Caco-2 (cell line): ENCODE results near the gene SRGAP3. TPM values are rescaled to one million over a fixed set of nuclear protein-coding genes. Genes with fewer than 3 reads are reported as not detected.
"Not testable (repeated sequence)": the region's sequence is repeated elsewhere in the genome, so short reads cannot be mapped to it uniquely, and the experiment has no call there.

Experiments used
- BruUV-seq: library from RNA; stranded (reverse); fragments of 400-500 nt; replicated peaks from 2 replicates; lab custom pipeline; 2021; lab: Mats Ljungman, UMichigan
- CTCF ChIA-PET: fragments of 300-600 bp; sonication (Branson Sonifier 250); formaldehyde crosslinking; loops from one replicate; lab custom pipeline; 2022; ENCODE audit warnings: antibody characterized with exemption; lab: Charles Lee
- POLR2A ChIA-PET: fragments of 300-600 bp; sonication (Branson Sonifier 250); formaldehyde crosslinking; loops from one replicate; lab custom pipeline; 2022; ENCODE audit warnings: antibody characterized with exemption; lab: Charles Lee
- DNase-seq, 2 experiments: peaks; one replicate each; pipeline versions ENCODE4 v3.0.0 to v3.0.0-alpha.2; 2020 to 2022
- H3K27me3 ChIP-seq: replicated peaks from 2 replicates; pipeline ENCODE4 v1.6.0; 2011; ENCODE audit warnings: low read length; ENCODE audit not compliant: control insufficient read depth, insufficient read depth
- H3K36me3 ChIP-seq: 2 replicates; pipeline ENCODE4 v1.5.1; 2011; ENCODE audit warnings: low read length; ENCODE audit not compliant: control insufficient read depth, insufficient read depth
- H3K4me1 ChIP-seq: fragments of 250-450 bp; sonication (Bioruptor Pico); 2 replicates; pipeline ENCODE4 v1.5.1; 2020; ENCODE audit warnings: mild to moderate bottlenecking
- H3K4me3 ChIP-seq: 2 replicates; pipeline ENCODE4 v1.5.1; 2011; ENCODE audit warnings: low read depth, mild to moderate bottlenecking, control low read depth, low read length
- H3K9me3 ChIP-seq: fragments of 250-450 bp; sonication (Bioruptor Pico); 2 replicates; pipeline ENCODE4 v1.5.1; 2020; ENCODE audit warnings: mild to moderate bottlenecking, moderate library complexity
- H3K27ac Mint-ChIP-seq: one replicate; pipeline ENCODE4 v1.8.0; 2022; ENCODE audit warnings: mixed read lengths; ENCODE audit not compliant: unreplicated experiment
- H3K27me3 Mint-ChIP-seq: one replicate; pipeline ENCODE4 v1.8.0; 2022; ENCODE audit warnings: mixed read lengths; ENCODE audit not compliant: insufficient read depth, unreplicated experiment
- H3K36me3 Mint-ChIP-seq: one replicate; pipeline ENCODE4 v1.8.0; 2022; ENCODE audit warnings: mild to moderate bottlenecking, mixed read lengths; ENCODE audit not compliant: insufficient read depth, unreplicated experiment
- H3K4me1 Mint-ChIP-seq: one replicate; pipeline ENCODE4 v1.8.0; 2022; ENCODE audit warnings: low read depth, mixed read lengths; ENCODE audit not compliant: unreplicated experiment
- H3K4me3 Mint-ChIP-seq: one replicate; pipeline ENCODE4 v1.8.0; 2022; ENCODE audit warnings: mild to moderate bottlenecking, moderate library complexity, mixed read lengths; ENCODE audit not compliant: unreplicated experiment
- H3K9me3 Mint-ChIP-seq: one replicate; pipeline ENCODE4 v1.8.0; 2022; ENCODE audit warnings: mixed read lengths; ENCODE audit not compliant: unreplicated experiment
- intact Hi-C: fragments of 100-400 bp; cut with micrococcal nuclease; formaldehyde crosslinking; loops from one replicate; pipeline ENCODE4 v1.10.0; 2022; ENCODE audit not compliant: unreplicated experiment
- total RNA-seq: library from RNA; stranded (reverse); gene quantifications from 2 replicates; pipeline ENCODE4 v1.2.3, GENCODE V29; 2022
- TF ChIP-seq, protein P1 (sequence below), 2 experiments: fragments of 200-600 bp in 1 of 2; IDR thresholded peaks; 1 replicate in 1 of 2; 2 replicates in 1 of 2; pipeline versions ENCODE4 v1.5.1 to v1.8.0; 2011 to 2022; ENCODE audit warnings: antibody characterized with exemption in 1 of 2, control low read depth in 1 of 2, inconsistent platforms in 1 of 2, low read depth in 1 of 2, low read length in 1 of 2, mild to moderate bottlenecking in 1 of 2, moderate library complexity in 1 of 2; ENCODE audit not compliant: insufficient read depth in 1 of 2, severe bottlenecking in 1 of 2, unreplicated experiment in 1 of 2

Gene SRGAP3
- total RNA-seq, 1 experiment from 2014 or later: 1.3 TPM

DNA sequence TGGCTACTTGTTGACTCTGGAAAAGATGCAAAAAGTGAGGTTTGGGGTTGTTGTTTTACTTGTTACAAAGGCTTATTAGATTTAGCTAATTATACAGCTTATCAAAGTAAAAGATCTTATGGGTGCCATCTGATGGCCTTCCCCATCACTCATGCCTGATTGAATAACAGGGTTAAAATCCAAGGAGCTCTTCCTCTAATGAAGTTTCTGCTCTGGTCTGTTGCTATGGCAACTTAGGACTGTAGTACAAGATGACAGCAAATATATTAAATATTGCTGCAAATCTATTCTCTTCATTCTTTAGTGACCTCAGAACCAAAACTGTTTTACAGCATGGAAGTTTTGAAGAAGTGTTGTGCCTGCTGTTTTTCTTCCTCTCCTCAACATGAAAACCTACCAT lies 45.6 kb upstream of the SRGAP3 start:
- H3K27ac Mint-ChIP-seq: no peak overlapping the region
- intact Hi-C loops: no loop called here
- no peak overlapping the region for H3K4me3 Mint-ChIP-seq
- BruUV-seq: no TSS peak
- ChIA-PET CTCF (interaction anchor here (0.6 kb wide), 1 partner anchor 307 kb away, joined by 4 read pairs; no protein-coding TSS in a partner anchor), POLR2A (no interaction called here)
- Histone ChIP-seq H3K4me3 (no peak overlapping the region), H3K36me3 (no peaks in the 10 kb centered on the region), H3K27me3 (no peaks in the 10 kb centered on the region), H3K4me1 (no peaks in the 10 kb centered on the region), H3K9me3 (no peaks in the 10 kb centered on the region)
- no peaks in the 10 kb centered on the region for H3K36me3 Mint-ChIP-seq
- peaks cover 4% of the 10 kb centered on the region for H3K9me3 Mint-ChIP-seq
- H3K4me1 Mint-ChIP-seq: no peaks in the 10 kb centered on the region
- peaks cover 10% of the 10 kb centered on the region for H3K27me3 Mint-ChIP-seq
- DNase-seq: no peak
- TF ChIP-seq, protein P1, sequence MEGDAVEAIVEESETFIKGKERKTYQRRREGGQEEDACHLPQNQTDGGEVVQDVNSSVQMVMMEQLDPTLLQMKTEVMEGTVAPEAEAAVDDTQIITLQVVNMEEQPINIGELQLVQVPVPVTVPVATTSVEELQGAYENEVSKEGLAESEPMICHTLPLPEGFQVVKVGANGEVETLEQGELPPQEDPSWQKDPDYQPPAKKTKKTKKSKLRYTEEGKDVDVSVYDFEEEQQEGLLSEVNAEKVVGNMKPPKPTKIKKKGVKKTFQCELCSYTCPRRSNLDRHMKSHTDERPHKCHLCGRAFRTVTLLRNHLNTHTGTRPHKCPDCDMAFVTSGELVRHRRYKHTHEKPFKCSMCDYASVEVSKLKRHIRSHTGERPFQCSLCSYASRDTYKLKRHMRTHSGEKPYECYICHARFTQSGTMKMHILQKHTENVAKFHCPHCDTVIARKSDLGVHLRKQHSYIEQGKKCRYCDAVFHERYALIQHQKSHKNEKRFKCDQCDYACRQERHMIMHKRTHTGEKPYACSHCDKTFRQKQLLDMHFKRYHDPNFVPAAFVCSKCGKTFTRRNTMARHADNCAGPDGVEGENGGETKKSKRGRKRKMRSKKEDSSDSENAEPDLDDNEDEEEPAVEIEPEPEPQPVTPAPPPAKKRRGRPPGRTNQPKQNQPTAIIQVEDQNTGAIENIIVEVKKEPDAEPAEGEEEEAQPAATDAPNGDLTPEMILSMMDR (IDR thresholded peaks at IDR 0.05; ENCODE audit: insufficient read depth in 1 of 2, low read depth in 1 of 2, low read length in 1 of 2, severe bottlenecking in 1 of 2, unreplicated experiment in 1 of 2): no peak

DNA sequence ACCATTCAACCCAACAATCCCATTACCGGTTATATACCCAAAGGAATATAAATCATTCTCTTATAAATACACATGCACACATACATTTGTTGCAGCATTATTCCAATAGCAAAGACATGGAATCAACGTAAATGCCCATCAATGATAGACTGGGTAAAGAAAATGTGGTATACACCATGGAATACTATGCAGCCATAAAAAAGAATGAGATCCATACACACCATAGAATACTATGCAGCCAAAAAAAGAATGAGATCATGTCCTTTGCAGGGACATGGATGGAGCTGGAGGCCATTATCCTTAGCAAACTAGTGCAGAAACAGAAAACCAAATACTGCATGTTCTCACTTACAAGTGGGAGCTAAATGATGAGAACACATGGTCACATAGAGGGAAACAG lies 44.5 kb upstream of the SRGAP3 start:
- H3K4me3 ChIP-seq, H3K27me3 Mint-ChIP-seq, H3K4me1 Mint-ChIP-seq, H3K27me3 ChIP-seq, BruUV-seq, POLR2A ChIA-PET, H3K27ac Mint-ChIP-seq, DNase-seq, CTCF ChIA-PET, intact Hi-C loops, H3K9me3 ChIP-seq, H3K4me3 Mint-ChIP-seq, H3K9me3 Mint-ChIP-seq, H3K36me3 Mint-ChIP-seq, H3K4me1 ChIP-seq, H3K36me3 ChIP-seq: not testable (repeated sequence)

DNA sequence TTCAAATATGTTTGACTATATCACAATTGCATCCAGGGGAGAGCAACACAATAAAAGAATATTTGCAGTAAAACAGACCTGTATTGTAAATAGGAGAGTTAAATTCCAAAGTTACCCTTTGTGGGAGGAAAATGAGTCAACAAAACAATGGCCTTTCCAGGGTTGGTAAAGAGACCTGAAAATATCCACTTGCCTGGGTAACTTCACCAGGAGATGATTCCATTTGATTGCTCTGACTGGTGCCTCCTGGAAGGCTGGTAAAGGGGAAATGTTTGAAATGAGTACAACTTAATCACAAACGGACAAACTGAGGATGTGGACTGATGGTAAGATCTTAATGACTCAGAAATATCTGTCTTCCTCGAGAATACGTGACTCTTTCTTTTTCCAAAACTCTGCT lies 43.6 kb upstream of the SRGAP3 start:
- intact Hi-C loops: no loop called here
- H3K27ac Mint-ChIP-seq: no peak overlapping the region
- no peaks in the 10 kb centered on the region for H3K4me1 ChIP-seq
- H3K36me3 ChIP-seq: no peaks in the 10 kb centered on the region
- no peaks in the 10 kb centered on the region for H3K27me3 ChIP-seq
- TF ChIP-seq, protein P1 (IDR thresholded peaks at IDR 0.05; ENCODE audit: insufficient read depth in 1 of 2, low read depth in 1 of 2, low read length in 1 of 2, severe bottlenecking in 1 of 2, unreplicated experiment in 1 of 2): no peak
- no peak overlapping the region for H3K4me3 Mint-ChIP-seq
- POLR2A ChIA-PET: no interaction called here
- DNase-seq: no peak
- no peaks in the 10 kb centered on the region for H3K9me3 ChIP-seq
- H3K4me1 Mint-ChIP-seq: no peaks in the 10 kb centered on the region
- CTCF ChIA-PET: no interaction called here
- H3K27me3 Mint-ChIP-seq: peaks cover 10% of the 10 kb centered on the region
- no peak overlapping the region for H3K4me3 ChIP-seq
- no peaks in the 10 kb centered on the region for H3K9me3 Mint-ChIP-seq
- H3K36me3 Mint-ChIP-seq: no peaks in the 10 kb centered on the region
- no TSS peak for BruUV-seq

DNA sequence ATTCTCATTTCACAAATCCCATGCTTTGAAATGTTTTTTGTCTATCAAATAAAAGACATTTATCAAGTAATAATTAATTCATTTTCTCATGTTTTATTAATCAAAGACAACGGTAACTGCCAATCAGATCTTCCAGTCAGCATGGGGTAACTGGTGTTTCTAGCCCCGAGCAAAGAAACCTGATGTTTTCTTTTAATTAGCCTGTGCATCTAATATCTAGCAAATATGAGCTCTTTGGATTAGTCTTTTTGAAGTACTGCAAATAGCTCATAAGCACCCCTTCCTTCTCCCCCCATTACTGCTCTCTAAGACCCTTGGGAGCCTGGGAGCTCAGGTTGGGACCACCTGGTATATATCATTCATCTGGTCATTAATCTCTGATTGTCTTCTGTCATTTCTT lies 43.1 kb upstream of the SRGAP3 start:
- Mint-ChIP-seq H3K4me1 (no peaks in the 10 kb centered on the region), H3K27me3 (peaks cover 10% of the 10 kb centered on the region), H3K9me3 (no peaks in the 10 kb centered on the region), H3K4me3 (no peak overlapping the region), H3K36me3 (no peaks in the 10 kb centered on the region), H3K27ac (no peak overlapping the region)
- ChIA-PET POLR2A (no interaction called here), CTCF (no interaction called here)
- Histone ChIP-seq H3K27me3 (no peaks in the 10 kb centered on the region), H3K36me3 (no peaks in the 10 kb centered on the region), H3K4me3 (no peak overlapping the region), H3K4me1 (no peaks in the 10 kb centered on the region), H3K9me3 (no peaks in the 10 kb centered on the region)
- intact Hi-C loops: no loop called here
- DNase-seq: no peak
- no TSS peak for BruUV-seq
- TF ChIP-seq, protein P1 (IDR thresholded peaks at IDR 0.05; ENCODE audit: insufficient read depth in 1 of 2, low read depth in 1 of 2, low read length in 1 of 2, severe bottlenecking in 1 of 2, unreplicated experiment in 1 of 2): no peak
